IPS-NIHi11 (cell line): Measurements from ENCODE around the gene MTCL1.

Experiments used
- DNase-seq: peaks from one replicate; pipeline ENCODE4 v3.0.0; 2012; ENCODE audit warnings: mixed read lengths, low spot score

Gene MTCL1

DNA sequence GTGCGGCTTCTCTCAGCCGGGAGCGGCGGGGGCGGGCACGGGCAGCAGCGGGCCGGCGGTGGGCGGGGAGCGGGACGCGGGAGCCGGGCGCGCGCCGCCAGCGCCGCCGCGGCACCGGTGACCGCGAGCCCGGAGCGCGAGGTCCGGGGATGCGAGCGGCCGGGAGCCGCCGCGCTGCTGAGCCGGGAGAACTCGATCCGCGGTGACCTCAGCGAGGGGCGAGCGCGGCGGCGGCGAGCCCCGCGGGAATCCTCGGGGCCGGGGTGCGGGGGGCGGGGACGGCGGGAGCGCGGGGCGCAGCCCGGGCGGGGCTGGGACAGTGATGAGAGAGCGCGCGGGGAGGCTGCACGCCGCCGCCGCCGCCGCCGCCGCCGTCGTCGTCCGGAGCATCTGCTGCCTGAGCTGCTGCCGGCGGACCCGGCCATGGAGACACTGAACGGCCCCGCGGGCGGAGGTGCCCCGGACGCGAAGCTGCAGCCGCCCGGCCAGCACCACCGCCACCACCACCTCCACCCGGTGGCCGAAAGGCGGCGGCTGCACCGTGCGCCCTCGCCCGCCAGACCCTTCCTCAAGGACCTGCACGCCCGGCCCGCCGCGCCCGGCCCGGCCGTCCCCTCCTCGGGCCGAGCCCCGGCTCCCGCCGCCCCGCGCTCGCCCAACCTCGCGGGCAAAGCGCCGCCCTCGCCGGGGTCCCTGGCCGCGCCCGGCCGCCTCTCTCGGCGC lies at the start of gene MTCL1:
MTCL1 (plus strand) TSS at position 319 of the 723 bp plus-strand sequence; CDS start at position 424, 105 bp downstream.
- DNase-seq = peak; percentile 77

DNA sequence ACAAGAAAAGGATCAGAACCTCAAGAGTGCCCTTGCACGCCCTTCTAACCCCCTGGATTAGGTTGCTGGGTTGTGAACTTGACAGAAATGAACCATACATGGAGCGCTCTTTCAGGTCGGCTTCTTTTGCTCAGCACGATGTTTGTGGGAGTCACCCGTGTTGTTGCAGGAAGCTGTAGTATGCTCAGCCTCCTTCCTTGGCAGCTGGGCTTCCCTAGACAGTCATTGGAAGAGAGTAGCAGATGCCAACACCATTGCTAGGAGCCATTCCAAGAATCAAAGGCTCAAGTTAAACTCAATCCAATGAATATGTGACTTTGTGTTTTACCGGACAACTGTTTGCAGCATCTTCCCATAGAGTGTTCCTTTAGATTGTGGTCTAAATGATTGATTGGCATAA lies 49.1 kb upstream of the MTCL1 start:
- DNase-seq = no peak

DNA sequence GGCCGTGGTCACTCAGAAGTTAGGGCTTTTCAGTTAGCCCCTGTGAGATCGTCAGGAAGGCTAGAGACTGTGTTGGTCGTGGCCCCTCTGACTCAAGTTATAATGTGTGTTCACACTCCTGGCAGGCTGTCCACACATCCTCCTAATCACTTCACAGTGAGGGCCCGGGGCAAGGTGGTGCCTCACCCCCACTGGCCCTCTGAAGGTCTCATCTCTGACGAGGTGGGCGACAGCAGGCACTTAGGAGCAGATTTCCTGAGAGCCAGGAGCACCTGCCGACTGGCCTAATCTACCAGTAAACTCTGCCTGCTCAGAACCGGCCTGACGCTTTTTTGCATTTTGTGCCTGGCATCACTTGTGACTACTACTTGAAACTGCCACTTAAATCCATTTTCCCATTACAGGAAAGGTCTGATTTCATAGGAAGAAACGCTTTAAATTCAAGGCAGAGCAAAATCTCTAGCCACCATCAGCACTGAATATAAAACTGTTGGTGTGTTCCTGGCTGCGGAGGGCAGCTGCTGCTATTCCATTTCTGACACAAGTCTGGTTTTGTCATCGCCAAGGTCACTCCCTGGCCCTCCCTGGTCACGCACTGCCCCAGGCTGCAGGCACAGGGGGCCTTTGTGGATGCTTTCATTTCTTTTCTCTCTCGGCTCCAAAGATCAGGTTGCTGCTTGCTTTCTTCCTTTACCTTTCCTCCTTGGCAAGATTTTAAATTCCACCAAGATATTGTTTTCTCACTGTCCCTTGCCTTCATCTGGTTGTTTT lies 48.1 kb upstream of the MTCL1 start:
- no peak for DNase-seq

DNA sequence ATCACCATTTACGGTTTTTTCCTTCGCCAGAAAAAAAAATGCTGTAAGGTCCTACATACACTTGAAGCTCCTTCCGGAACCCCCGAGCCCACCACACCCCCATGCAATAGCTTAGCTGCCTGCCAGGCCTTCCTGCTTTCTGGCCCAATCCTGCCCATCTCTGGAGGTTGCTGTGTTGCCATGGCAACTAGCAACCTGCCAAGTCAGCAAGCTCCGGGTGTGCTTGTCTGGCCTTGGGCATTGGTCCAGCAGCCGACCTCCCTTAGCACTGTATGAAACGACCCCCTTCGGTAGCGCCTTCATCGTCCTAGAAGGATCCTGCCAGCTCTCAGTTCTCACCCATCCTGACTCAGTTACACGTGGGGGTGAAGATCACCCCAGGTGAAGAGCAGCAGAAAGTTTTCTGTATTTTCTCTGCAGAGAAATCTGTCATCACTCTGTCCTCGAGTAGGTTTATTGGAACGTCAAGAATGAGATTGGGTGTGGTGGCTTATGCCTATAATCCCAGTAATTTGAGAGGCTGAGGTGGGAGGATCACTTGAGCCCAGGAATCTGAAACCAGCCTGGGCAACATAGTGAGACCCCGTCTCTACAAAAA lies 47.4 kb upstream of the MTCL1 start:
- DNase-seq = peak; percentile 45

DNA sequence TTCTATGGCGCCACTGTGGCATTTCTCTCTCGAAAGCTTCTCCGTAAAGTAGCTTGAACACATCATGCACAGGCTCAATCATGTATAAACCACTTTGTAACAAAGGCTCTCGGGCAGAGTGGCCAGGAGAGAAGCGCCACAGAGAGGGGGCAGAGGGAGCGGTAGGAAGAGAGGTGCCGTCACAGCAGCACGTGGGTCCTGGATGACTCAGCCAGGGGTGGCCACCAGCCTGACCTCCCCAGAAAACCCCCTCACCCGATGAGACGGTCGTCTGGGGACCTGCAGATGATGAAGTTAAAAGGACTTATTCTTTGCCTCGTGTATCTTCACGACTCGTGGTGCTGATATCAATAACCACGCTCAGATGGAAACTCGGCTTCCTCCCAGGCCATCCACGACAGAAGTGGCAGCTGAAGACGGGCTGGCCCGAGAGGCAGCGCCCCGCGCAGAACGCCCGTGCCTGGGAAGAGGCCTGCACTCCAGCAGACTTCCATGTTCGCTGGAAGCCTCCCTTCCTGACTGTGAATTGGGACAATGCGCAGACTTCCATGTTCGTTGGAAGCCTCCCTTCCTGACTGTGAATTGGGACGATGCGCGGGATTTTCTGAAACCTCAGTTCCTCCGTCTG lies 46.4 kb upstream of the MTCL1 start:
- DNase-seq = no peak

DNA sequence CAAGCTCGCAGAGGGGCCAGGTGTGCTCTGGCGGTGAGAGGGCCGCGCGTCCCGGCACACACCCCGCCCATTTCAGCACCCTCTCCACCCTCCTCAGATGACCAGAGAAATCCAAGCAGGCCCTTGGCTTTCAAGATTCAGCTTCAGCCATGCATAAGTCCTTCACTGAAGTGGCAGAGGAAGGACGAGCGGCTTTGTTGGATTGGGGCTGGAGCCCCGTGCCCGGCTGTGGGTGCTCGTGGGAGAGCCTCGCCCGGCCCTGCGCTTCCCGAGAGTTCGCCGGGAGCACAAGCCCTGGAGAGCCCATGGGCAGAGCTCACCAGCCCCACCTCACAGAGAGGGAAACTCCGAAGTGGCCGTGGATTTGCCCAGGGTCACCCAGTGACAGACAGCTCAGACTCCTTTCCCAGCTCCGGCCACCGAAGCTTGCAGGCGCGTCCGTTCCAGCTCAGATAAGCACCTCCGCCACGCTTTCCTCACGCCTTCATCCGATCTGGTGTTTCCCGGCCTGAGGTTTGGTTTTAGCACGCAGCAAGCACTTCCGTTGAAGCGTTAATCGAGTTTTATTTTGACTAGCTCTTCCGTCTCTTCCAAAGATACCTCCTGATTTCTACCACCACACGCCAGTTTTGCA lies 45.6 kb upstream of the MTCL1 start:
- no peak for DNase-seq

DNA sequence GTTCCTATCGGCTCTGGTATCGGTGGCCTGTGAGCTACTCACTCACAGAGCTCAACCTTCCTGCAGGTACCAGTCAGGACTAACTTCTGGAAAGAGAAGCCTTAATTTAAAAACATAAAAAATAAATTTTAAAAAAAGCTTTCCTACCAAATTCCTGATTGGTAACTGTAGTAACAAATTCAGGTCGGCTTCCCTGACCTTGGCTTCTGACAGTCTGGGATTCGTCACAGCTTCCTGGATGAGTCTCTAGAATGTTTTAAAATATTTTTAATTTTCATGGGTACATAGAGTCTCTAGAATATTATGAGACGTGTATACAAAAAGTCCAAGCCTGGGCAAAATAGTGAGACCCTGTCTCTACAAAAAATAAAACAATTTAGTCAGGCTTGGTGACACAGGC lies 45.0 kb upstream of the MTCL1 start:
- no peak for DNase-seq

DNA sequence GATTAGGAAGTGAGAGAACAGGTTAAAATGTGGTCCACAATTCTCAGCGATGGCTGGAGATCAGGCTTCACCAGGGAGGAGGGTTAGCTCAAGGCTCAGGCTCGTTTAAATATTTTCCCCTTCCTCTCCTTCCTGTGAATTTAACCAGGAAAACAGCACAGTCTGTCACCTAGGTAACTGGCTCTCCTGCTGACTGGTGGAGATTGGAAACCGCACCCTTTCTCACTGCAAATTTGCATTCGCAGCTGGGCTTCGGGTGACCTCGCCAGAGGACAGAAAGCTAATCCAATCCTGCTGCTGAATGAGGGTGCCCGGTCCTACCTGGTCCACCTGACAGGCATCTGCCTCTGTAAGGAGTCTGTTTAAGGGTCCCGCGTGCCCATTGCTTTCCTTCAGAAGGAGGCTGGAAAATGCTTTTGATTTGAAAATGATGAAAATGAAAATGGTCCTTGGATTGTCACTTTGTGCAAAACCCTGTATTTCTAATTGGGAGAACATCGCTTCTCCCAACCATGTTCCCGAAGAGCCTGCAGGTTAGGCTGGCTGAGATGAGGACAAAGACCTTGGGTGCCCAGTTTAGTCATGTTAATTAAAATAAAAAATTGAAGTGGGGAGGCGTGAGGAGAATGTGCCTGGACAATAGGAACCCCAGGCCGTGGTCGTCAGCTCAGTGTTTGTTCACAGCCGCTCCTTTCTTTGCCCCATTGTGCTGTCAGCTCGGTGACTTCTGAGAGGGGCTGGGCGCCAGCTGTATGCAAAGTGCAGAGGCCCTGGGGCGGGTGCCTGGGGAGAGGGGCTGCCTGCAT lies 43.4 kb upstream of the MTCL1 start:
- DNase-seq = peak; percentile 81

DNA sequence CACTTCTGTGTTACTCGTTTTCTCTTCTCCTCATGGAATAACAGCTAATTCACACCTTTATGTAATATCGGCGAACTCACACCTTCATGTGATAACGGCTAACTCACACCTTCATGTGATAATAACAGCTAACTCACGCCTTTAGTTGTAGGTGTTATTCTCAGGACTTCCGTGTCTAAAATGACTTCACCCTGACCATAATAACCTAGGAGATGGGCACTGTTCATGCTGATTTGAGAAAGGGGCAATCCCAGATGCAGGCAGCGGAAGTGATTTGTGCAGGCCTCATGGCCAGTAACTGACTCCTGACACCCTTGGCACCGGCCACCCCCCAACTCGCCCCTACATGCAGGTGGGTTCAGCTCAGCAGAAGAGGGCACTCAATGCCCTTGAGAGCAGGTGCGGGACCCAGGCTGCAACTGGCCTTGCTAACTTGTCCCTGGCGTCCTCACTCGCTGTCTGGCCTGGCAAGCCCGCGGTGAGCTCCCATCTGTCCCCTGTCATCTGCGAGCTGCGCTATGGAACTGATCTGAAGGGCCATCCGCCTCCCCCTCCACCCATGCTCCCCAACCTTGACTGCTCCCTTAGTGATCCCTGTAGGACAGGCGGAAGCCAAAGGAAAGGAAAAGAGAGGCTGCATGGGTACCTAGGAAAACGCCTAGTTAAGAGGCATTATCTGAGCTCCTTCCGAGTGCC lies 42.6 kb upstream of the MTCL1 start:
- no peak for DNase-seq

DNA sequence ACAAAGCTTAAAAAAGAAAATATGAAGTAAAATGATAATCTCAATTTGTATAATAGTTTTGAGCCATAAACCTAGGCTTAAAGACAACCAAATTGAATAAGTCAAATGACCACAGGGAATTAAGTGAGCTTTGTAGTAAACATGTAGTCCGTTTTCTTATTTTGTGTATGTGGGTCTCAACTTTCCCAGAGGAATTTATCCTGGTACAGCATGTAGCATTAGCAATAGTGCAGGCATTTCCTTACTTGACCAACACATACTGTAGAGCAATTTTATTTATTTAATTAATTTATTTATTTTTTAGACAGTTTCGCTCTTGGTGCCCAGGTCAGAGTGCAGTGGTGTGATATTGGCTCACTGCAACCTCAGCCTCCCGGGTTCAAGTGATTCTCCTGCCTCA lies 37.5 kb upstream of the MTCL1 start:
- no peak for DNase-seq

DNA sequence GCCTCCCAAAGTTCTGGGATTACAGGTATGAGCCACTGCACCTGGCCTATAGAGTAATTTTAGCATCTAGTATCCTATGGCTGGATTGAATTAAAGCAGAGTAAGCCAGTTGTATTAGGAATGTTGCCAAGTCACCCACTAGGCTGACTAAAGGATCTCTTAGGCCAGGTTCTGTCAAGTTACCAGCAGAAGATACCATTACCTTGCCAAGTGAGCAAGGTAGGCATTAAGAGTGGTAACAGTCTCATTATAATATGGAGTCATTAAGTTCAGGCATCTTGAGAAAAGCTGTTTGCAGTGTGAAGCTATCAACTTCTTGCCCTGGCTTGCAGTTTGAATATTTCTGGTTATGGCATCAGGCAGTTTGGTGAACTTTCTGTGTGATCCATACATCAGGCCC lies 37.0 kb upstream of the MTCL1 start:
- no peak for DNase-seq

DNA sequence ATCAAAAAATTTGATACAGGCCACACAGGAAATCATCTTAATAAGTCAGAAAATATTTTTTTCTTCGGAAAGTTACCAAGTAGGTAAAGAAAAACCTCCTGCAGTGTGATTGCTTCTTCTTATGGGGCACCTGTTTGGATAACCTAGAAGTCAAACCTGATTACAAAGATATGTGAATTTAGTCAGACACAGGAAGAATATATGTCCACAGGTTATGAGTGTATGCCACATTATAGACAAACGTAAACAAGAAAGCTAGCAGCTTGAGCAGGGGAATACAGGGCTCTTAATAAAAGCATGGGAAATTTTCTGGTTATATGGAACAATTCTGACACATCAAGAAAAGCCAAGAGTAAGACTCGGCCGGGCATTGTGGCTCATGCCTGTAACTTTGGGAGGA lies 35.8 kb upstream of the MTCL1 start:
- no peak for DNase-seq

DNA sequence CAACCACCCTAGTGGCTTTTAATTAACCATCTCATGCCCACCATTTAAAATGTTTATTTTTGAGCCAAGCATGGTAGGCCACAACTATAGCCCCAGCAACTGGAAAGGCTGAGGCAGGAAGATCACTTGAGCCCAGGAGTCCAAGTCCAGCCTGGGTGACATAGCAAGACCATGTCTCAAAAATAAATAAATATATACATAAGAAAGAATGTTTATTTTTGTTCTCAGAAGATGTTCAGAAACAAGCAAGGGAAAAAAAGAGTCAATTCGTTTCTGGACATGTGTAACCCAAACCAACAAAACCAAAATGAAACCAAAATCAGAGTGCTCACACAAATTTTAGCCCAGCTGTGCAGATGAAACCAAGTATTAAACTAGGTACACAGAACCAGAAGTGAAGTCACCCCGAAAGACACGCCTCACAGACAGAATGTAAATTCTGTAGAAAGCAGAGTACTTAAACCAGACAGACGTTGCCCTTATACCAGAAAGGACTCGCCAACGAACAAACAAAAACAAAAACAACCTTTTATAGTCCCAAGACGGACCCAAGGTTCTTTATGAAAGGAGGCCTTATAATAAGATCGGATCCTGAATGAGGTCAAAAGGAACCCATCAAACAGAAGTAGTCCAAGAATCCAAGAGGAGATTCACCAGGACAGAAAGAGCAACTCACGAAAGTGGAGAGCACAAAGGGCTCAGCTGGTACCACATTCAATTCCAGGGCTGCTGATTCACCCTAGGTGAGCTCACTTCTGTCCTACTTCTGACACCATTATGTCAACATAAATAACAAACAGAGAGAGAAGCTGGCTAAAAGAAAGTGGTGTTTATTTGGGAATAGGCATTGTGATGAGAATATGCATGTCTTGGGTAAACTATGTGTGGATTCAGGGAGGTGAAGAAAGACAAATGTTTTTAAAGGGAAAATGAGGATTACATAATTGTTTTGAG lies 31.8 kb upstream of the MTCL1 start:
- DNase-seq = no peak

DNA sequence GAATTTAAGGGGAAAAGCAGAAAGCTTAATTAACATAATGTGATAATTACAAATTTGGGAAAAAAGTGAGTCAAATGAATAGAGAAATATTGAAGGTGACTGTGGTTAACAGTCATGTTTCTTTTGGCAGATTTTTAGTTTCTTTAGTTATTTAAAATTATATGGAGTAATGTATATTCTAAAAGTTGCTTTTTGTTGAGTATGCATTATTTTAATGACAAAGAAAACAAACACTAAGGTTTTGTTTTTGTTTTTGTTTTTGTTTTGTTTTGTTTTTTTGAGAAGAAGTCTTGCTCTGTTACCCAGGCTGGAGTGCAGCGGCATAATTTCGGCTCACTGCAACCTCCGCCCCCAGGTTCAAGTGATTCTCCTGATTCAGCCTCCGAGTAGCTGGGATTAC lies 30.3 kb upstream of the MTCL1 start:
- no peak for DNase-seq

DNA sequence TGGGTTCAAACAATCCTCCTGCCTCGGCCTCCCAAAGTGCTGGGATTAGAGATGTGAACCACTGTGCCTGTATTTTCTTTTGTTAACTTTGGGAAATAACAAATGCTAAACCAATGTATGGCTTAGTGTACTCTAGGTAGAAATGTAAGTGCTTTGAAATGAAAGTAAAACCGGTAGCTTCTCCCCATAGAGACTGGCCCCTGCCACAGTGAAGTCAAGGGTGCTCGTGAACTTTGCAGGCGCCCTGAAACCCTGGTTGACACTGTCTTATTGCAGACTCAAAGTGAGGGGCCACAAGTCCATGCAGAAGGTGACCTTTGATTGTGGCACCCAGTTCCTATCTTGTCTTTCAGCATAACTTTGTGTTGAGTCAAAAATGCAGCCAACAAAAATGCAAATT lies 24.2 kb upstream of the MTCL1 start:
- DNase-seq = no peak

DNA sequence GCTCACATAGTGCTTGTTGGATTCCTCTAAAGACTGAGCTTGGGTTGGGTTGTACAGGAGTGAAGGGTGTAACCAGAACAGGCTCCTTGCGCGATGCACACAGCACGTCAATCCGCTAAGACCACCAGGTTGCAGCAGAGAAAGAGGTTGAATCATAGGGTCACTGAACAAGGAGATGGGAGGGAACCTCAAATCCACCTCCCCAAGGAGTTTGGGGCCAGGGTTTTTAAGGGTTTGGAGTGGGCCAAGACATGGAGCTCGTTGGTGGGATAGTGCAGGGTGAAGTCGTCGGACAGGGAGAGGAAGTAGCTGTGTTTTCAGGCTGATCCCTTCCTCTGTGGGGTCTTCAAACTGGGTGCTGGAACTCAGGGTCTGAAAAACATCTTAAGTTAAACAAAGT lies 20.8 kb upstream of the MTCL1 start:
- no peak for DNase-seq

DNA sequence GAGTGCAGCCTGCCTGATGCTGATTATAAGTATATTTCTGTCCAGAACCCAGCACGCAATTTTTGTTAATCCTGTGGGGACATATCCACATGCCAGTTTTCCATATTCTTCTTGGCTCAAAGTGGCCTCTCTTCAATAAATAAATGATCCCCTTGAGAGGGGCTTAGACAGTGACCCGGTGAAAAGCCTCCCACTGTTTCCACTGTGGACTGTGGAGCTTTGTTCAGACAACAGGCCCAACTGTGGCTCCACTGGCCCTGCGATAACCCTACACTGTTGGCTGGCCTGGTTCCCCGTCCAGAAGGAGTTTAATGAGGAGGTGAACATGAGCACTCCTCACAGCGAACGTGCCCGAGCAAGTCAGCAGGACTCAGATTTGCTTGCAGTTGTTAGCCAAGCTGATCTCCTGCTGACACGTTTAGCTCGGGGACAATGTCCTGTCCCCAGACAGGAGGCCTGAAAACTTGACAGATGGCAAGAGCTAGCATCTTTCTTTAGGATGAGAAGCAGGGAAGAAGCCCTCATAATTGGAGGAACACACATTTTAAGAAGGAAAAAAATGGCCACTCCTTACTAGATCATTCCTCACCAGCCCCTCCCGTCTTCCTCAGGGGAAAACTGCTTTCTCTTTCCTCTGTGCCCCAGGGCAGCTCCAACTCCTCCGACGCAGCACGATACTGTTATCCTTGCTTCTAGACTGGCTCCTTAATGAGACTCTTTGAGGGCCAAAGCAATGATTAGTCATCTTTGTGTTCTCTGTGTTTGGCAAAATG lies 20.0 kb upstream of the MTCL1 start:
- peak; percentile 17 for DNase-seq

DNA sequence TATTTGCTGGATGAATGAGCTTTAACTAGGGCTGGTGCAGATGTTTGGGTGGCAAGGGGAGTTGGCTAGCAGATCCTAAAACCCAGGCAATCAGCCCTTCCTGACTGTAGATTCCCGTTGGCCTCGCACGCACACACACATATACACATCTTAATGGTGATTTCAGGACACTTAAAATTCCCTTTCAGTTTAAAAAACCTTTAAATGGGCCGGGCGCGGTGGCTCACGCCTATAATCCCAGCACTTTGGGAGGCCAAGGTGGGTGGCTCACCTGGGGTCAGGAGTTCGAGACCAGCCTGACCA lies 19.5 kb upstream of the MTCL1 start:
- DNase-seq = no peak

DNA sequence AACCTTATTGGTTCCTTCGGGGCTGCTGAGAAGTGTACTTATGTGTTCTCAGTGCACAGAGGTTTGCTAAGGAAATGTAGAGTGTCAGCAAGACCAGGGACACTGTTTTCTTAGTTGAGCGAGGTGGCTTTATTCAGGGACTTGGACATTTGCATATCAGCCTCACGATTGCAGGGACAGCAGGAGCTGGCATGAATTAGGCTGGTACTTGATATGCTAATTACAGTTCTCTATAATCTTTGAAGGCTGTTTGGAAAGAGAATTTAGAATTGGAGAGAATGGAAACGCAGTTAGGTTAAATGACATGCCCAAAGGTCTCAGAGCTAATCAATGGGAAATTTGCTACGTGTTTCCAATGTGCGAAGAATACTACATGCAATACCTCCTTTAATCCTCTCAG lies 18.7 kb upstream of the MTCL1 start:
- DNase-seq = no peak
